Natural killer cell (primary cell): ENCODE data around the gene STAG2. TPM values are rescaled to one million over a fixed set of nuclear protein-coding genes. Genes with fewer than 3 reads are reported as not detected.
"Not testable (repeated sequence)": the region's sequence is repeated elsewhere in the genome, so short reads cannot be mapped to it uniquely, and the experiment has no call there.

Experiments
- ATAC-seq, 3 donors: fragments of 150-1000 bp in 2 of 3; fragments of 200-7000 bp in 1 of 3; cut with Tn5 transposase; 1 replicate in 1 of 3; 2 replicates in 2 of 3; pipeline ENCODE4 v1.10.0; 2021; ENCODE audit warnings: mild to moderate bottlenecking in 2 of 3, moderate library complexity in 2 of 3
- DNase-seq, 2 donors: peaks; one replicate each; pipeline versions ENCODE4 v3.0.0 to v3.0.0-alpha.2; 2013 to 2021; ENCODE audit warnings: mixed read lengths in 1 of 2
- H3K27ac ChIP-seq: one replicate; pipeline ENCODE4 v1.5.1; 2013; ENCODE audit warnings: mild to moderate bottlenecking, low read length
- H3K27me3 ChIP-seq: one replicate; pipeline ENCODE4 v1.6.1; 2013; ENCODE audit warnings: low read length; ENCODE audit not compliant: control insufficient read depth, insufficient read depth
- H3K36me3 ChIP-seq: one replicate; pipeline ENCODE4 v1.6.1; 2013; ENCODE audit warnings: low read length; ENCODE audit not compliant: control insufficient read depth, insufficient read depth
- H3K4me1 ChIP-seq: one replicate; pipeline ENCODE4 v1.6.1; 2013; ENCODE audit warnings: low read length; ENCODE audit not compliant: control insufficient read depth, insufficient read depth
- H3K4me3 ChIP-seq: one replicate; pipeline ENCODE4 v1.5.1; 2013; ENCODE audit warnings: low read length
- H3K9me3 ChIP-seq: one replicate; pipeline ENCODE4 v1.6.1; 2013; ENCODE audit warnings: low read length; ENCODE audit not compliant: control insufficient read depth, insufficient read depth
- H3K27ac Mint-ChIP-seq, 2 donors: one replicate each; pipeline ENCODE4 v1.8.0; 2022; ENCODE audit warnings: mild to moderate bottlenecking in 2 of 2, mixed read lengths in 2 of 2, moderate library complexity in 1 of 2
- H3K27me3 Mint-ChIP-seq, 2 donors: one replicate each; pipeline ENCODE4 v1.8.0; 2022; ENCODE audit warnings: low read depth in 2 of 2, mixed read lengths in 2 of 2
- H3K36me3 Mint-ChIP-seq: one replicate; pipeline ENCODE4 v1.8.0; 2022; ENCODE audit warnings: mixed read lengths
- H3K4me1 Mint-ChIP-seq, 2 donors: one replicate each; pipeline ENCODE4 v1.8.0; 2022; ENCODE audit warnings: mixed read lengths in 2 of 2
- H3K4me3 Mint-ChIP-seq: one replicate; pipeline ENCODE4 v1.8.0; 2022; ENCODE audit warnings: mild to moderate bottlenecking, moderate library complexity, mixed read lengths
- H3K9me3 Mint-ChIP-seq, 2 donors: one replicate each; pipeline ENCODE4 v1.8.0; 2022; ENCODE audit warnings: mixed read lengths in 2 of 2
- WGBS: methylation state at CpG from one replicate; pipeline ENCODE4 v1.1.7; 2013; ENCODE audit warnings: missing lambda C conversion rate; ENCODE audit not compliant: insufficient coverage; 5-methylcytosine and 5-hydroxymethylcytosine counted together
- intact Hi-C: fragments of 100-400 bp; cut with micrococcal nuclease; formaldehyde crosslinking; loops from one replicate; pipeline ENCODE4 v1.14.2; 2022
- total RNA-seq, 4 donors: library from RNA; stranded (reverse); fragments of 120-200 nt in 1 of 4; gene quantifications; one replicate each; pipeline versions ENCODE4 v1.2.3 to v1.2.4, GENCODE V29; 2013 to 2022
- TF ChIP-seq, protein P1 (sequence below): fragments of 200-600 bp; IDR thresholded peaks from one replicate; pipeline ENCODE4 v1.8.0; 2022; ENCODE audit warnings: antibody characterized with exemption

STAG2 gene
- total RNA-seq, 3 donors from 2014 or later (not counting 1 experiment from before 2014, with no cell fraction given) = 91.7 to 97.2 (median 92.4) TPM

- no peaks in the 10 kb centered on the region for H3K9me3 Mint-ChIP-seq
- Histone ChIP-seq H3K4me3 (no peak overlapping the region), H3K27ac (no peak overlapping the region), H3K36me3 (no peaks in the 10 kb centered on the region), H3K27me3 (no peaks in the 10 kb centered on the region), H3K4me1 (no peaks in the 10 kb centered on the region), H3K9me3 (no peaks in the 10 kb centered on the region)
- ATAC-seq = no peak
- intact Hi-C loops = no loop called here
- WGBS = 93% methylated on average over 6 of the region's 7 CpGs
- no peaks in the 10 kb centered on the region for H3K27me3 Mint-ChIP-seq
- TF ChIP-seq, protein P1, sequence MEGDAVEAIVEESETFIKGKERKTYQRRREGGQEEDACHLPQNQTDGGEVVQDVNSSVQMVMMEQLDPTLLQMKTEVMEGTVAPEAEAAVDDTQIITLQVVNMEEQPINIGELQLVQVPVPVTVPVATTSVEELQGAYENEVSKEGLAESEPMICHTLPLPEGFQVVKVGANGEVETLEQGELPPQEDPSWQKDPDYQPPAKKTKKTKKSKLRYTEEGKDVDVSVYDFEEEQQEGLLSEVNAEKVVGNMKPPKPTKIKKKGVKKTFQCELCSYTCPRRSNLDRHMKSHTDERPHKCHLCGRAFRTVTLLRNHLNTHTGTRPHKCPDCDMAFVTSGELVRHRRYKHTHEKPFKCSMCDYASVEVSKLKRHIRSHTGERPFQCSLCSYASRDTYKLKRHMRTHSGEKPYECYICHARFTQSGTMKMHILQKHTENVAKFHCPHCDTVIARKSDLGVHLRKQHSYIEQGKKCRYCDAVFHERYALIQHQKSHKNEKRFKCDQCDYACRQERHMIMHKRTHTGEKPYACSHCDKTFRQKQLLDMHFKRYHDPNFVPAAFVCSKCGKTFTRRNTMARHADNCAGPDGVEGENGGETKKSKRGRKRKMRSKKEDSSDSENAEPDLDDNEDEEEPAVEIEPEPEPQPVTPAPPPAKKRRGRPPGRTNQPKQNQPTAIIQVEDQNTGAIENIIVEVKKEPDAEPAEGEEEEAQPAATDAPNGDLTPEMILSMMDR = no peak
- no peak overlapping the region for H3K4me3 Mint-ChIP-seq
- H3K27ac Mint-ChIP-seq = no peak overlapping the region
- no peak for DNase-seq
- H3K36me3 Mint-ChIP-seq = no peaks in the 10 kb centered on the region
- no peaks in the 10 kb centered on the region for H3K4me1 Mint-ChIP-seq
Measured at GRCh38 chrX:124127496-124127895, 166.0 kb downstream of the STAG2 start.

- H3K9me3 ChIP-seq, H3K4me1 Mint-ChIP-seq, H3K4me1 ChIP-seq, H3K36me3 Mint-ChIP-seq, intact Hi-C loops, H3K4me3 Mint-ChIP-seq, H3K27ac ChIP-seq, H3K27me3 ChIP-seq, H3K36me3 ChIP-seq, H3K27me3 Mint-ChIP-seq, DNase-seq, H3K4me3 ChIP-seq, ATAC-seq, H3K9me3 Mint-ChIP-seq, H3K27ac Mint-ChIP-seq: not testable (repeated sequence)
- WGBS = 89% methylated on average over 5 of the region's 5 CpGs
Measured at GRCh38 chrX:124132437-124132836, 170.9 kb downstream of the STAG2 start.

GRCh38 chrX:124145749-124146148 lies 184.2 kb downstream of the STAG2 start:
- H3K4me1 Mint-ChIP-seq = no peaks in the 10 kb centered on the region
- H3K36me3 Mint-ChIP-seq = no peaks in the 10 kb centered on the region
- H3K36me3 ChIP-seq = no peaks in the 10 kb centered on the region
- H3K9me3 Mint-ChIP-seq = no peaks in the 10 kb centered on the region
- TF ChIP-seq, protein P1 = no peak
- H3K27ac Mint-ChIP-seq = no peak overlapping the region
- intact Hi-C loops = no loop called here
- H3K9me3 ChIP-seq = peaks cover 5% of the 10 kb centered on the region
- ATAC-seq (no peak), DNase-seq (no peak)
- no peak overlapping the region for H3K4me3 Mint-ChIP-seq
- H3K27me3 Mint-ChIP-seq = peaks cover 0 to 11% of the 10 kb centered on the region in 2 donors
- no peaks in the 10 kb centered on the region for H3K27me3 ChIP-seq
- no peak overlapping the region for H3K27ac ChIP-seq
- no peaks in the 10 kb centered on the region for H3K4me1 ChIP-seq
- H3K4me3 ChIP-seq = no peak overlapping the region
- 95% methylated on average over 7 of the region's 8 CpGs for WGBS

GRCh38 chrX:124151195-124151594 lies 189.7 kb downstream of the STAG2 start:
- ATAC-seq (no peak), DNase-seq (no peak)
- Histone ChIP-seq H3K36me3 (no peaks in the 10 kb centered on the region), H3K27me3 (no peaks in the 10 kb centered on the region), H3K9me3 (peaks cover 5% of the 10 kb centered on the region), H3K27ac (no peak overlapping the region), H3K4me1 (no peaks in the 10 kb centered on the region), H3K4me3 (no peak overlapping the region)
- Mint-ChIP-seq H3K4me1 (no peaks in the 10 kb centered on the region), H3K27ac (no peak overlapping the region), H3K27me3 (no peaks in the 10 kb centered on the region), H3K36me3 (no peaks in the 10 kb centered on the region), H3K4me3 (no peak overlapping the region), H3K9me3 (no peaks in the 10 kb centered on the region)
- intact Hi-C loops = no loop called here
- TF ChIP-seq, protein P1 = no peak

Other genes starting within 250 kb of the STAG2 start
- gene THOC2, start 228.7 kb upstream of the STAG2 start, total RNA-seq = 100 to 1,000 TPM in 1 of 3 donors, 10 to 100 TPM in 2; 86.9 to 114 (median 90.3) TPM
- gene XIAP, start 101.7 kb upstream of the STAG2 start, total RNA-seq = 10 to 100 TPM; 32.2 to 44.9 (median 40.2) TPM